ENCODE results near the gene SMYD2. TPM values are rescaled to one million over a fixed set of nuclear protein-coding genes. Genes with fewer than 3 reads are reported as not detected.

The SMYD2 gene
- total RNA-seq, 2 donors from 2014 or later, result 18.4 to 18.5 TPM

- Histone ChIP-seq H3K27me3 (no peaks in the 10 kb centered on the region), H3K9me3 (no peaks in the 10 kb centered on the region), H3K4me3 (no peak overlapping the region), H3K27ac (no peak overlapping the region), H3K4me1 (no peaks in the 10 kb centered on the region), H3K36me3 (replicated peaks in 1 of 2; ENCODE audit: insufficient read depth in 1 of 2, low read depth in 2 of 2) (peaks cover 0 to 7% of the 10 kb centered on the region in 2 donors)
- TF ChIP-seq POLR2A (IDR thresholded peaks at IDR 0.05) (no peak), CTCF (IDR thresholded peaks at IDR 0.05) (no peak)
- WGBS, 2 donors, result 74 to 80% methylated on average over 4 of the region's 4 CpGs
- intact Hi-C loops (cut with DNase I), result no loop called here
- DNase-seq (no peak), ATAC-seq (no peak)
These were observed 73.6 kb downstream of the SMYD2 start for GRCh38 chr1:214354440-214355148.

- Histone ChIP-seq H3K4me1 (no peaks in the 10 kb centered on the region), H3K27me3 (no peaks in the 10 kb centered on the region), H3K36me3 (replicated peaks in 1 of 2; ENCODE audit: insufficient read depth in 1 of 2, low read depth in 2 of 2) (peaks cover 0 to 9% of the 10 kb centered on the region in 2 donors), H3K4me3 (no peak overlapping the region), H3K9me3 (no peaks in the 10 kb centered on the region), H3K27ac (no peak overlapping the region)
- DNase-seq (no peak), ATAC-seq (no peak)
- intact Hi-C loops (cut with DNase I), result no loop called here
- WGBS, 2 donors, result 79 to 81% methylated on average over 5 of the region's 5 CpGs
- TF ChIP-seq POLR2A (IDR thresholded peaks at IDR 0.05), result no peak
- TF ChIP-seq CTCF (IDR thresholded peaks at IDR 0.05), result no peak
These were observed 79.2 kb downstream of the SMYD2 start for GRCh38 chr1:214360116-214360515.

GRCh38 chr1:214360525-214361164 lies 79.7 kb downstream of the SMYD2 start:
- H3K4me1 ChIP-seq, result no peaks in the 10 kb centered on the region
- H3K27ac ChIP-seq, result no peak overlapping the region
- no peak overlapping the region for H3K4me3 ChIP-seq
- DNase-seq (no peak), ATAC-seq (no peak)
- WGBS, 2 donors, result 69 to 77% methylated on average over 3 of the region's 3 CpGs
- TF ChIP-seq POLR2A (IDR thresholded peaks at IDR 0.05), result no peak
- TF ChIP-seq CTCF (IDR thresholded peaks at IDR 0.05), result no peak
- peaks cover 0 to 8% of the 10 kb centered on the region in 2 donors for H3K36me3 ChIP-seq (replicated peaks in 1 of 2; ENCODE audit: insufficient read depth in 1 of 2, low read depth in 2 of 2)
- no peaks in the 10 kb centered on the region for H3K27me3 ChIP-seq
- intact Hi-C loops (cut with DNase I), result no loop called here
- H3K9me3 ChIP-seq, result no peaks in the 10 kb centered on the region

GRCh38 chr1:214361636-214362035 lies 80.7 kb downstream of the SMYD2 start:
- Histone ChIP-seq H3K4me1 (no peaks in the 10 kb centered on the region), H3K36me3 (replicated peaks in 1 of 2; ENCODE audit: insufficient read depth in 1 of 2, low read depth in 2 of 2) (peaks cover 0 to 7% of the 10 kb centered on the region in 2 donors), H3K27ac (no peak overlapping the region), H3K9me3 (no peaks in the 10 kb centered on the region), H3K27me3 (no peaks in the 10 kb centered on the region), H3K4me3 (no peak overlapping the region)
- DNase-seq, result no peak
- 27 to 56% methylated on average over 1 of the region's 1 CpG for WGBS, 2 donors
- intact Hi-C loops (cut with DNase I), result no loop called here
- no peak for ATAC-seq
- no peak for TF ChIP-seq POLR2A (IDR thresholded peaks at IDR 0.05)
- TF ChIP-seq CTCF (IDR thresholded peaks at IDR 0.05), result no peak

All from body of pancreas (tissue), 4 donors.